WTC11 (cell line): ENCODE measurements around the gene FGF16. TPM values are rescaled to one million over a fixed set of nuclear protein-coding genes. Genes with fewer than 3 reads are reported as not detected.

Experiments
- ATAC-seq: fragments of 200-7000 bp; cut with Tn5 transposase; 2 replicates; pipeline ENCODE4 v1.10.0; 2021; ENCODE audit warnings: mild to moderate bottlenecking, moderate library complexity
- CTCF ChIA-PET: fragments of 300-600 bp; sonication (Branson Sonifier 250); formaldehyde crosslinking; loops from one replicate; lab custom pipeline; 2021; ENCODE audit warnings: antibody characterized with exemption; lab: Charles Lee
- POLR2A ChIA-PET: fragments of 350-600 bp; sonication (Branson Sonifier 250); formaldehyde crosslinking; loops from one replicate; lab custom pipeline; 2021; ENCODE audit warnings: antibody characterized with exemption; lab: Charles Lee
- DNase-seq: peaks from one replicate; pipeline ENCODE4 v3.0.0; 2021; ENCODE audit warnings: low spot score
- H3K27ac Mint-ChIP-seq: 2 replicates; pipeline ENCODE4 v1.8.0; 2021; ENCODE audit warnings: mixed read lengths
- H3K27me3 Mint-ChIP-seq: 2 replicates; pipeline ENCODE4 v1.8.0; 2021; ENCODE audit warnings: low read depth, mild to moderate bottlenecking, moderate library complexity, mixed read lengths
- H3K36me3 Mint-ChIP-seq: 2 replicates; pipeline ENCODE4 v1.8.0; 2021; ENCODE audit warnings: mixed read lengths
- H3K4me1 Mint-ChIP-seq: 2 replicates; pipeline ENCODE4 v1.8.0; 2022; ENCODE audit warnings: mixed read lengths
- H3K4me3 Mint-ChIP-seq: 2 replicates; pipeline ENCODE4 v1.8.0; 2021; ENCODE audit warnings: mild to moderate bottlenecking, moderate library complexity, mixed read lengths
- H3K9me3 Mint-ChIP-seq: 2 replicates; pipeline ENCODE4 v1.8.0; 2021; ENCODE audit warnings: mixed read lengths
- FOXP1 ChIP-seq: sonication (generic); formaldehyde crosslinking; IDR thresholded peaks from 2 replicates; pipeline ENCODE4 v1.8.0; 2022; ENCODE audit warnings: missing genetic modification reagents, mild to moderate bottlenecking, moderate library complexity, borderline replicate concordance
- FOXP4 ChIP-seq: sonication (generic); formaldehyde crosslinking; IDR thresholded peaks from 2 replicates; pipeline ENCODE4 v1.8.0; 2022; ENCODE audit warnings: mild to moderate bottlenecking, missing genetic modification reagents
- HMGXB4 ChIP-seq: sonication (generic); formaldehyde crosslinking; IDR thresholded peaks from 2 replicates; pipeline ENCODE4 v1.8.1; 2023; ENCODE audit warnings: mild to moderate bottlenecking, moderate library complexity, missing genetic modification reagents
- JAZF1 ChIP-seq: fragments of 250-450 bp; sonication (Bioruptor Pico); IDR thresholded peaks from 2 replicates; pipeline ENCODE4 v1.9.0; 2021; ENCODE audit warnings: moderate library complexity, mild to moderate bottlenecking, inconsistent platforms
- JUN ChIP-seq: sonication (generic); formaldehyde crosslinking; IDR thresholded peaks from 2 replicates; pipeline ENCODE4 v1.8.0; 2023; ENCODE audit warnings: mild to moderate bottlenecking, missing genetic modification reagents
- KAT7 ChIP-seq: sonication (generic); formaldehyde crosslinking; IDR thresholded peaks from 2 replicates; pipeline ENCODE4 v1.8.1; 2023; ENCODE audit warnings: missing genetic modification reagents, mild to moderate bottlenecking, borderline replicate concordance
- NR3C1 ChIP-seq: sonication (generic); formaldehyde crosslinking; conservative IDR thresholded peaks from 2 replicates; pipeline ENCODE4 v1.8.1; 2023; ENCODE audit warnings: low read depth, mild to moderate bottlenecking, missing genetic modification reagents
- PRDM15 ChIP-seq: sonication (generic); formaldehyde crosslinking; IDR thresholded peaks from 2 replicates; pipeline ENCODE4 v1.8.0; 2022; ENCODE audit warnings: missing genetic modification reagents
- SMAD3 ChIP-seq: sonication (generic); formaldehyde crosslinking; IDR thresholded peaks from 2 replicates; pipeline ENCODE4 v1.8.0; 2022; ENCODE audit warnings: missing genetic modification reagents, mild to moderate bottlenecking, borderline replicate concordance
- TCF7 ChIP-seq: sonication (generic); formaldehyde crosslinking; IDR thresholded peaks from 2 replicates; pipeline ENCODE4 v1.8.0; 2022; ENCODE audit warnings: mild to moderate bottlenecking, low read depth, missing genetic modification reagents, moderate library complexity
- TEAD1 ChIP-seq: sonication (generic); formaldehyde crosslinking; IDR thresholded peaks from 2 replicates; pipeline ENCODE4 v1.8.0; 2022; ENCODE audit warnings: mild to moderate bottlenecking, missing genetic modification reagents
- total RNA-seq: library from RNA; stranded (reverse); gene quantifications from 3 replicates; pipeline ENCODE4 v1.2.3, GENCODE V29; 2021
- TF ChIP-seq, protein P1 (sequence below): sonication (generic); formaldehyde crosslinking; IDR thresholded peaks from 2 replicates; pipeline ENCODE4 v1.8.1; 2022; ENCODE audit warnings: mild to moderate bottlenecking, missing genetic modification reagents, moderate library complexity, borderline replicate concordance
- TF ChIP-seq, protein P2 (sequence below): sonication (generic); formaldehyde crosslinking; IDR thresholded peaks from 2 replicates; pipeline ENCODE4 v1.8.0; 2023; ENCODE audit warnings: missing genetic modification reagents
- TF ChIP-seq, protein P3 (sequence below): fragments of 250-450 bp; sonication (Bioruptor Pico); IDR thresholded peaks from 2 replicates; pipeline ENCODE4 v2.1.2; 2022; ENCODE audit warnings: mild to moderate bottlenecking, moderate library complexity

Gene FGF16
- total RNA-seq, 1 experiment from 2014 or later = 1.6 TPM

- TF ChIP-seq TCF7 (CRISPR knock-in tag) = no peak
Measured at GRCh38 chrX:77453190-77453589, 6.0 kb downstream of the FGF16 start (continued).

DNA sequence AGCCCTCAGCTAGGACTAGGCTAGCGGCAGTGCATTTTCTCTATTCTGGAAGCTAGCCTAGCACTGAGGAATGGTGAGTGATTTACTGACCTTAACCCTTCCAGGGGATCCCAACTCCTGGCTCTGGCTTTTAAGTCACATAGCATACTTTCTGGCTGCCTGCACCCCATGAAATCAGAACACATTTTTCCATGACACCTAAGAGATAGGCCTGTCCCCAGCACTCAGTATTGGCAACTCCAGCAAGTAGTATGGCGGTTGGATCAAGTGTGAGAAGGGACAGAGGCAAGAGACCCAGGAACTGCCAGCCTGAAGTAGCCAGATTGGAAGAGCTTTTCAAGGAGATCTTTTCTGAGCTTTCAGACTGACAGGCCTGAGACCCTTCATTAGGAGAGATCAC lies 8.2 kb downstream of the FGF16 start:
- H3K4me1 Mint-ChIP-seq = peaks cover 5% of the 10 kb centered on the region; the same call in 1 of the 2 replicates
- H3K4me3 Mint-ChIP-seq = no peak overlapping the region
- H3K27me3 Mint-ChIP-seq = no peaks in the 10 kb centered on the region
- no peak for ATAC-seq
- TF ChIP-seq, protein P1, sequence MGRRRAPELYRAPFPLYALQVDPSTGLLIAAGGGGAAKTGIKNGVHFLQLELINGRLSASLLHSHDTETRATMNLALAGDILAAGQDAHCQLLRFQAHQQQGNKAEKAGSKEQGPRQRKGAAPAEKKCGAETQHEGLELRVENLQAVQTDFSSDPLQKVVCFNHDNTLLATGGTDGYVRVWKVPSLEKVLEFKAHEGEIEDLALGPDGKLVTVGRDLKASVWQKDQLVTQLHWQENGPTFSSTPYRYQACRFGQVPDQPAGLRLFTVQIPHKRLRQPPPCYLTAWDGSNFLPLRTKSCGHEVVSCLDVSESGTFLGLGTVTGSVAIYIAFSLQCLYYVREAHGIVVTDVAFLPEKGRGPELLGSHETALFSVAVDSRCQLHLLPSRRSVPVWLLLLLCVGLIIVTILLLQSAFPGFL = no peak
- TF ChIP-seq, protein P2, sequence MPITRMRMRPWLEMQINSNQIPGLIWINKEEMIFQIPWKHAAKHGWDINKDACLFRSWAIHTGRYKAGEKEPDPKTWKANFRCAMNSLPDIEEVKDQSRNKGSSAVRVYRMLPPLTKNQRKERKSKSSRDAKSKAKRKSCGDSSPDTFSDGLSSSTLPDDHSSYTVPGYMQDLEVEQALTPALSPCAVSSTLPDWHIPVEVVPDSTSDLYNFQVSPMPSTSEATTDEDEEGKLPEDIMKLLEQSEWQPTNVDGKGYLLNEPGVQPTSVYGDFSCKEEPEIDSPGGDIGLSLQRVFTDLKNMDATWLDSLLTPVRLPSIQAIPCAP (CRISPR knock-in tag) = no peak
- TF ChIP-seq NR3C1 (CRISPR knock-in tag) (no peak), FOXP1 (CRISPR knock-in tag) (no peak), HMGXB4 (CRISPR knock-in tag) (no peak), JUN (no peak)
- TF ChIP-seq, protein P3, sequence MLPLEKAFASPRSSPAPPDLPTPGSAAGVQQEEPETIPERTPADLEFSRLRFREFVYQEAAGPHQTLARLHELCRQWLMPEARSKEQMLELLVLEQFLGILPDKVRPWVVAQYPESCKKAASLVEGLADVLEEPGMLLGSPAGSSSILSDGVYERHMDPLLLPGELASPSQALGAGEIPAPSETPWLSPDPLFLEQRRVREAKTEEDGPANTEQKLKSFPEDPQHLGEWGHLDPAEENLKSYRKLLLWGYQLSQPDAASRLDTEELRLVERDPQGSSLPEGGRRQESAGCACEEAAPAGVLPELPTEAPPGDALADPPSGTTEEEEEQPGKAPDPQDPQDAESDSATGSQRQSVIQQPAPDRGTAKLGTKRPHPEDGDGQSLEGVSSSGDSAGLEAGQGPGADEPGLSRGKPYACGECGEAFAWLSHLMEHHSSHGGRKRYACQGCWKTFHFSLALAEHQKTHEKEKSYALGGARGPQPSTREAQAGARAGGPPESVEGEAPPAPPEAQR (CRISPR knock-in tag) = no peak
- H3K9me3 Mint-ChIP-seq = no peaks in the 10 kb centered on the region
- H3K27ac Mint-ChIP-seq = no peak overlapping the region
- CTCF ChIA-PET = no interaction called here
- H3K36me3 Mint-ChIP-seq = 0 out of 2 replicates have a peak, but pooled peaks cover 2% of the 10 kb centered on the region
- DNase-seq = no peak
- POLR2A ChIA-PET = no interaction called here

GRCh38 chrX:77484045-77484444 lies 36.9 kb downstream of the FGF16 start:
- Mint-ChIP-seq H3K4me3 (no peak overlapping the region), H3K27ac (no peak overlapping the region), H3K4me1 (no peaks in the 10 kb centered on the region), H3K36me3 (peaks cover 9% of the 10 kb centered on the region), H3K9me3 (peaks cover 46% of the 10 kb centered on the region), H3K27me3 (peaks cover 4% of the 10 kb centered on the region; the same call in 1 of the 2 replicates)
- CTCF ChIA-PET = no interaction called here
- POLR2A ChIA-PET = no interaction called here
- no peak for TF ChIP-seq FOXP4 (CRISPR knock-in tag)
- TF ChIP-seq JAZF1 = no peak
- no peak for TF ChIP-seq PRDM15
- TF ChIP-seq TEAD1 (CRISPR knock-in tag) = no peak
- TF ChIP-seq KAT7 (CRISPR knock-in tag) = no peak
- TF ChIP-seq SMAD3 (CRISPR knock-in tag) = no peak
- DNase-seq (no peak), ATAC-seq (no peak)
